SK-N-SH (cell line): Measurements from ENCODE around the gene TBC1D13. TPM values are rescaled to one million over a fixed set of nuclear protein-coding genes. Genes with fewer than 3 reads are reported as not detected.

Experiments used
- CTCF ChIA-PET: fragments of 300-600, 350-600 bp; formaldehyde crosslinking; extraction: SDS; loops from one replicate; lab custom pipeline; 2021; lab: Yijun Ruan, JAX
- POLR2A ChIA-PET: fragments of 350-600 bp; sonication (Branson Sonifier 250); formaldehyde crosslinking; extraction: SDS; loops from one replicate; lab custom pipeline; 2020; ENCODE audit warnings: antibody characterized with exemption, inconsistent platforms; lab: Yijun Ruan, JAX
- DNase-seq: peaks from one replicate; pipeline ENCODE4 v3.0.0; 2012
- H2AFZ ChIP-seq: fragments of 200-600 bp; sonication (generic); 2 replicates; pipeline ENCODE4 v1.8.1; 2016; ENCODE audit warnings: antibody characterized with exemption, mild to moderate bottlenecking, low read depth
- H3F3A ChIP-seq: fragments of 200-600 bp; sonication (generic); replicated peaks from 2 replicates; pipeline ENCODE3; 2016; ENCODE audit warnings: antibody characterized with exemption, mild to moderate bottlenecking; ENCODE audit not compliant: insufficient read depth
- H3K27ac ChIP-seq, 2 experiments: fragments of 200-500 bp in 1 of 2; fragments of 200-600 bp in 1 of 2; sonication (Bioruptor generic) in 1 of 2; sonication (generic), shearing (Covaris generic) in 1 of 2; 2 replicates each; pipeline versions ENCODE4 v1.5.1 to v1.6.1; 2014 to 2016; ENCODE audit warnings: low read depth in 2 of 2, inconsistent platforms in 1 of 2, low read length in 1 of 2, mild to moderate bottlenecking in 1 of 2, mixed read lengths in 1 of 2
- H3K27me3 ChIP-seq: fragments of 200-600 bp; sonication (generic), shearing (Covaris generic); 2 replicates; pipeline ENCODE4 v1.6.1; 2016; ENCODE audit warnings: mixed run types; ENCODE audit not compliant: insufficient read depth
- H3K36me3 ChIP-seq, 2 experiments: fragments of 200-500 bp in 1 of 2; fragments of 200-600 bp in 1 of 2; sonication (Bioruptor generic) in 1 of 2; sonication (generic) in 1 of 2; replicated peaks in 1 of 2; 2 replicates each; pipeline versions ENCODE3 to v1.5.1; 2014 to 2016; ENCODE audit warnings: low read length in 1 of 2, mild to moderate bottlenecking in 1 of 2; ENCODE audit not compliant: insufficient read depth in 2 of 2, control insufficient read depth in 1 of 2
- H3K4me1 ChIP-seq, 2 experiments: fragments of 200-500 bp in 1 of 2; fragments of 200-600 bp in 1 of 2; sonication (Bioruptor generic) in 1 of 2; sonication (generic), shearing (Covaris generic) in 1 of 2; 2 replicates each; pipeline versions ENCODE4 v1.5.1 to v1.6.1; 2014 to 2016; ENCODE audit warnings: low read depth in 1 of 2, low read length in 1 of 2, mixed run types in 1 of 2; ENCODE audit not compliant: insufficient read depth in 2 of 2, control insufficient read depth in 1 of 2
- H3K4me2 ChIP-seq: fragments of 200-600 bp; sonication (generic), shearing (Covaris generic); 2 replicates; pipeline ENCODE4 v1.6.1; 2017; ENCODE audit warnings: mixed run types
- H3K4me3 ChIP-seq, 2 experiments: fragments of 200-500 bp in 1 of 2; fragments of 200-600 bp in 1 of 2; sonication (Bioruptor generic) in 1 of 2; sonication (generic), shearing (Covaris generic) in 1 of 2; 2 replicates each; pipeline versions ENCODE4 v1.5.1 to v1.8.1; 2014 to 2016; ENCODE audit warnings: low read depth in 2 of 2, inconsistent platforms in 1 of 2, low read length in 1 of 2, mild to moderate bottlenecking in 1 of 2, mixed read lengths in 1 of 2, moderate library complexity in 1 of 2
- H3K79me2 ChIP-seq: fragments of 200-600 bp; sonication (generic); 2 replicates; pipeline ENCODE4 v1.8.1; 2017; ENCODE audit warnings: mild to moderate bottlenecking; ENCODE audit not compliant: insufficient read depth
- H3K9ac ChIP-seq: fragments of 200-600 bp; sonication (generic); 2 replicates; pipeline ENCODE4 v1.6.1; 2017; ENCODE audit warnings: mixed run types
- H3K9me2 ChIP-seq: fragments of 200-600 bp; sonication (generic); 2 replicates; pipeline ENCODE4 v1.6.1; 2017; ENCODE audit warnings: mixed run types
- H3K9me3 ChIP-seq: fragments of 200-600 bp; sonication (generic); 2 replicates; pipeline ENCODE4 v1.6.1; 2017; ENCODE audit warnings: mixed run types, mild to moderate bottlenecking, moderate library complexity
- H4K20me1 ChIP-seq: fragments of 200-600 bp; sonication (generic); 2 replicates; pipeline ENCODE4 v1.6.1; 2017; ENCODE audit warnings: mild to moderate bottlenecking, mixed run types; ENCODE audit not compliant: insufficient read depth
- CHD2 ChIP-seq: fragments of 150-350 bp; IDR thresholded peaks from 2 replicates; pipeline ENCODE4 v1.6.1; 2018; ENCODE audit warnings: low read length; ENCODE audit not compliant: partially characterized antibody
- CTCF ChIP-seq: fragments of 200-600 bp; sonication (generic); IDR thresholded peaks from 2 replicates; pipeline ENCODE4 v1.6.1; 2017; ENCODE audit warnings: antibody characterized with exemption, mild to moderate bottlenecking, moderate library complexity
- EP300 ChIP-seq, 2 experiments: IDR thresholded peaks; 2 replicates each; pipeline versions ENCODE4 v1.4.0 to v1.6.1; 2012; ENCODE audit warnings: borderline replicate concordance in 1 of 2, low read depth in 1 of 2, low read length in 1 of 2
- EZH2phosphoT487 ChIP-seq: fragments of 200-600 bp; sonication (generic); IDR thresholded peaks from 2 replicates; pipeline ENCODE4 v1.6.1; 2017; ENCODE audit warnings: low read depth, mixed run types, mild to moderate bottlenecking, antibody characterized with exemption, moderate library complexity, borderline replicate concordance
- FOSL2 ChIP-seq: IDR thresholded peaks from 2 replicates; pipeline ENCODE4 v1.4.0; 2012; ENCODE audit warnings: low read depth, mild to moderate bottlenecking, moderate library complexity, borderline replicate concordance
- FOXJ3 ChIP-seq: sonication (generic); formaldehyde crosslinking; IDR thresholded peaks from 2 replicates; pipeline ENCODE4 v1.5.1; 2020; ENCODE audit warnings: mild to moderate bottlenecking, missing genetic modification reagents
- FOXM1 ChIP-seq: IDR thresholded peaks from 2 replicates; pipeline ENCODE4 v1.4.0; 2012; ENCODE audit warnings: low read depth, mild to moderate bottlenecking
- GABPA ChIP-seq: IDR thresholded peaks from 2 replicates; pipeline ENCODE4 v1.4.0; 2012; ENCODE audit warnings: low read depth, mild to moderate bottlenecking
- IRF3 ChIP-seq: fragments of 150-350 bp; IDR thresholded peaks from 2 replicates; pipeline ENCODE4 v1.6.1; 2016; ENCODE audit warnings: mild to moderate bottlenecking, low read depth, low read length
- JUND ChIP-seq: IDR thresholded peaks from 2 replicates; pipeline ENCODE4 v1.4.0; 2012
- MXI1 ChIP-seq: IDR thresholded peaks from 2 replicates; pipeline ENCODE4 v1.6.1; 2012; ENCODE audit warnings: mild to moderate bottlenecking, low read depth, low read length, improper control_type of control experiment
- NFIC ChIP-seq: IDR thresholded peaks from 2 replicates; pipeline ENCODE4 v1.4.0; 2012; ENCODE audit warnings: borderline replicate concordance
- NRF1 ChIP-seq: IDR thresholded peaks from 2 replicates; pipeline ENCODE4 v1.6.1; 2012; ENCODE audit warnings: low read depth, mild to moderate bottlenecking, low read length
- REST ChIP-seq: IDR thresholded peaks from 2 replicates; pipeline ENCODE4 v1.6.1; 2012; ENCODE audit warnings: mild to moderate bottlenecking, low read depth, low read length, moderate library complexity
- RXRA ChIP-seq: IDR thresholded peaks from 2 replicates; pipeline ENCODE4 v1.4.0; 2012; ENCODE audit warnings: low read depth, mild to moderate bottlenecking, borderline replicate concordance
- SIN3A ChIP-seq: IDR thresholded peaks from 2 replicates; pipeline ENCODE4 v1.6.1; 2012; ENCODE audit warnings: low read depth, mild to moderate bottlenecking, low read length, moderate library complexity, borderline replicate concordance
- TAF1 ChIP-seq: IDR thresholded peaks from 2 replicates; pipeline ENCODE4 v1.6.1; 2012; ENCODE audit warnings: low read depth, mild to moderate bottlenecking, low read length, moderate library complexity, borderline replicate concordance
- TCF12 ChIP-seq: IDR thresholded peaks from 2 replicates; pipeline ENCODE4 v1.4.0; 2012
- TEAD4 ChIP-seq: IDR thresholded peaks from 2 replicates; pipeline ENCODE4 v1.4.0; 2012; ENCODE audit warnings: mild to moderate bottlenecking, borderline replicate concordance; ENCODE audit not compliant: insufficient read depth
- USF1 ChIP-seq: IDR thresholded peaks from 2 replicates; pipeline ENCODE4 v1.4.0; 2012; ENCODE audit warnings: low read depth, borderline replicate concordance
- YY1 ChIP-seq: IDR thresholded peaks from 2 replicates; pipeline ENCODE4 v1.4.0; 2012; ENCODE audit warnings: low read depth, mild to moderate bottlenecking
- ZBTB33 ChIP-seq: IDR thresholded peaks from 2 replicates; pipeline ENCODE4 v1.4.0; 2012; ENCODE audit warnings: low read depth, borderline replicate concordance
- WGBS: methylation state at CpG from one replicate; pipeline ENCODE4 v1.1.6; 2017; ENCODE audit warnings: low lambda C conversion rate; 5-methylcytosine and 5-hydroxymethylcytosine counted together
- polyA plus RNA-seq, 3 experiments: library from polyadenylated mRNA; depleted of rRNA; stranded (reverse); fragments of >200 nt; gene quantifications; 2 replicates each; pipeline ENCODE4 v1.2.3, GENCODE V29; 2012

TBC1D13 gene
- polyA plus RNA-seq, 1 of the 3 experiments (the other 2 are of a cell fraction), result 19.1 TPM

- Histone ChIP-seq H3K9me2 (no peaks in the 10 kb centered on the region), H3K79me2 (peaks cover 27% of the 10 kb centered on the region), H3F3A (peaks cover 11% of the 10 kb centered on the region), H3K36me3 (peaks cover 0 to 5% of the 10 kb centered on the region in 2 experiments), H4K20me1 (no peaks in the 10 kb centered on the region), H3K4me1 (peaks cover 0 to 7% of the 10 kb centered on the region in 2 experiments; a peak in 1 of 4 replicates), H3K27me3 (no peaks in the 10 kb centered on the region), H3K9me3 (no peaks in the 10 kb centered on the region), H3K4me2 (peak within 1 kb of the TSS; percentile 99), H3K27ac (peak within 1 kb of the TSS; percentile 74 to 81), H3K4me3 (peak within 1 kb of the TSS; percentile 71 to 90), H3K9ac (peak within 1 kb of the TSS; percentile 88), H2AFZ (peak within 1 kb of the TSS; percentile 100)
- DNase-seq, result peak; percentile 99
- CTCF ChIA-PET, result interaction anchor here (0.9 to 1.3 kb wide), 4 partner anchors 31 to 70 kb away, joined by 4 to 7 read pairs (median 5); partner anchors contain the start of gene PKN3
- 10% methylated on average over 14 of the region's 72 CpGs for WGBS
- POLR2A ChIA-PET, result no interaction called here
- TF ChIP-seq NRF1 (no peak), GABPA (peak; percentile 87), CTCF (no peak), FOXM1 (0 out of 2 replicates have a peak, but pooled peaks have one; percentile 40), REST (no peak), EP300 (IDR thresholded peaks at IDR 0.05; ENCODE audit: borderline replicate concordance in 1 of 2, low read depth in 1 of 2, low read length in 1 of 2) (peak; percentile 51 to 59; a peak in 3 of 4 replicates), TCF12 (peak; percentile 17; the same call in 1 of the 2 replicates), FOXJ3 (CRISPR knock-in tag) (peak; percentile 68; the same call in 1 of the 2 replicates), USF1 (no peak; the same call in 1 of the 2 replicates), MXI1 (peak; percentile 78), TAF1 (peak; percentile 94), TEAD4 (peak; percentile 56; the same call in 1 of the 2 replicates), RXRA (no peak), YY1 (peak; percentile 68; the same call in 1 of the 2 replicates), CHD2 (no peak), IRF3 (no peak), NFIC (no peak), SIN3A (peak; percentile 92), EZH2phosphoT487 (no peak), ZBTB33 (0 out of 2 replicates have a peak, but pooled peaks have one; percentile 45), JUND (no peak), FOSL2 (no peak)
Measured at GRCh38 chr9:128771745-128772519, 15.1 kb upstream of the TBC1D13 start, which contains the start of gene ZER1. TSS of gene ZER1 (minus strand) at chr9:128771927. CDS start at chr9:128755565, 16,362 bp downstream.
